SJCRH30 (cell line): Measurements from ENCODE around the gene LRRC8C. TPM values are rescaled to one million over a fixed set of nuclear protein-coding genes. Genes with fewer than 3 reads are reported as not detected.
"Not testable (repeated sequence)": the region's sequence is repeated elsewhere in the genome, so short reads cannot be mapped to it uniquely, and the experiment has no call there.

Source experiments
- DNase-seq, 2 experiments: peaks; one replicate each; pipeline ENCODE4 v3.0.0-alpha.2; 2015 to 2020
- H3K27ac ChIP-seq: fragments of 250-450 bp; sonication (Bioruptor Pico); 2 replicates; pipeline ENCODE4 v1.5.1; 2020; ENCODE audit warnings: mild to moderate bottlenecking, moderate library complexity
- H3K27me3 ChIP-seq: fragments of 250-450 bp; sonication (Bioruptor Pico); 2 replicates; pipeline ENCODE4 v1.5.1; 2020; ENCODE audit warnings: mild to moderate bottlenecking, moderate library complexity
- H3K36me3 ChIP-seq: fragments of 250-450 bp; sonication (Bioruptor Pico); 2 replicates; pipeline ENCODE4 v1.5.1; 2020; ENCODE audit warnings: mild to moderate bottlenecking, moderate library complexity
- H3K4me1 ChIP-seq: fragments of 250-450 bp; sonication (Bioruptor Pico); 2 replicates; pipeline ENCODE4 v1.5.1; 2020; ENCODE audit warnings: mild to moderate bottlenecking, moderate library complexity
- H3K4me3 ChIP-seq: fragments of 250-450 bp; sonication (Bioruptor Pico); 2 replicates; pipeline ENCODE4 v1.5.1; 2020; ENCODE audit warnings: mild to moderate bottlenecking, moderate library complexity
- H3K9me3 ChIP-seq: fragments of 250-450 bp; sonication (Bioruptor Pico); replicated peaks from 2 replicates; pipeline ENCODE4 v1.5.1; 2020; ENCODE audit warnings: mild to moderate bottlenecking, moderate library complexity
- total RNA-seq: library from RNA; depleted of rRNA; stranded (reverse); fragments of >200 nt; shearing (Covaris generic); gene quantifications from 2 replicates; pipeline ENCODE4 v1.2.3, GENCODE V29; 2014

LRRC8C gene
- total RNA-seq, 1 experiment from 2014 or later: 3.6 TPM

GRCh38 chr1:89692601-89693521 is 59.9 kb downstream of the LRRC8C start:
- H3K27ac ChIP-seq: no peak overlapping the region
- no peak for DNase-seq
- H3K9me3 ChIP-seq: no peaks in the 10 kb centered on the region
- H3K4me1 ChIP-seq: no peaks in the 10 kb centered on the region
- no peaks in the 10 kb centered on the region for H3K36me3 ChIP-seq
- no peak overlapping the region for H3K4me3 ChIP-seq
- H3K27me3 ChIP-seq: no peaks in the 10 kb centered on the region

- Histone ChIP-seq H3K4me3 (no peak overlapping the region), H3K4me1 (no peaks in the 10 kb centered on the region), H3K36me3 (no peaks in the 10 kb centered on the region), H3K27me3 (no peaks in the 10 kb centered on the region), H3K27ac (no peak overlapping the region), H3K9me3 (no peaks in the 10 kb centered on the region)
- no peak for DNase-seq
These were observed 62.9 kb downstream of the LRRC8C start for GRCh38 chr1:89695847-89696246.

- H3K4me3 ChIP-seq: no peak overlapping the region
- no peak overlapping the region for H3K27ac ChIP-seq
- H3K36me3 ChIP-seq: no peaks in the 10 kb centered on the region
- no peak for DNase-seq
- H3K9me3 ChIP-seq: no peaks in the 10 kb centered on the region
- no peaks in the 10 kb centered on the region for H3K4me1 ChIP-seq
- no peaks in the 10 kb centered on the region for H3K27me3 ChIP-seq
These were observed 64.5 kb downstream of the LRRC8C start for GRCh38 chr1:89697383-89697782.

GRCh38 chr1:89698020-89698560 is 65.2 kb downstream of the LRRC8C start:
- Histone ChIP-seq H3K36me3 (no peaks in the 10 kb centered on the region), H3K4me3 (no peak overlapping the region), H3K4me1 (no peaks in the 10 kb centered on the region), H3K27ac (no peak overlapping the region), H3K27me3 (no peaks in the 10 kb centered on the region), H3K9me3 (no peaks in the 10 kb centered on the region)
- DNase-seq: no peak

- no peaks in the 10 kb centered on the region for H3K9me3 ChIP-seq
- no peak overlapping the region for H3K27ac ChIP-seq
- no peaks in the 10 kb centered on the region for H3K27me3 ChIP-seq
- H3K4me1 ChIP-seq: no peaks in the 10 kb centered on the region
- no peaks in the 10 kb centered on the region for H3K36me3 ChIP-seq
- no peak for DNase-seq
- no peak overlapping the region for H3K4me3 ChIP-seq
These were observed 65.7 kb downstream of the LRRC8C start for GRCh38 chr1:89698624-89699023.

GRCh38 chr1:89699451-89699986 is 66.6 kb downstream of the LRRC8C start:
- no peak for DNase-seq
- no peaks in the 10 kb centered on the region for H3K36me3 ChIP-seq
- H3K9me3 ChIP-seq: no peaks in the 10 kb centered on the region
- H3K27me3 ChIP-seq: no peaks in the 10 kb centered on the region
- H3K4me1 ChIP-seq: no peaks in the 10 kb centered on the region
- H3K4me3 ChIP-seq: no peak overlapping the region
- H3K27ac ChIP-seq: no peak overlapping the region

GRCh38 chr1:89701746-89702241 is 68.9 kb downstream of the LRRC8C start:
- no peak overlapping the region for H3K4me3 ChIP-seq
- H3K9me3 ChIP-seq: no peaks in the 10 kb centered on the region
- DNase-seq: no peak
- no peaks in the 10 kb centered on the region for H3K27me3 ChIP-seq
- no peak overlapping the region for H3K27ac ChIP-seq
- no peaks in the 10 kb centered on the region for H3K4me1 ChIP-seq
- H3K36me3 ChIP-seq: no peaks in the 10 kb centered on the region

GRCh38 chr1:89702520-89703045 is 69.7 kb downstream of the LRRC8C start:
- no peaks in the 10 kb centered on the region for H3K27me3 ChIP-seq

GRCh38 chr1:89703469-89703868 is 70.5 kb downstream of the LRRC8C start:
- Histone ChIP-seq H3K36me3 (no peaks in the 10 kb centered on the region), H3K4me3 (no peak overlapping the region), H3K9me3 (no peaks in the 10 kb centered on the region), H3K27ac (no peak overlapping the region), H3K27me3 (no peaks in the 10 kb centered on the region), H3K4me1 (no peaks in the 10 kb centered on the region)
- no peak for DNase-seq

More at GRCh38 chr1:89702520-89703045, 69.7 kb downstream of the LRRC8C start:
- no peaks in the 10 kb centered on the region for H3K4me1 ChIP-seq
- no peak overlapping the region for H3K4me3 ChIP-seq
- no peaks in the 10 kb centered on the region for H3K36me3 ChIP-seq
- DNase-seq: no peak
- no peaks in the 10 kb centered on the region for H3K9me3 ChIP-seq
- no peak overlapping the region for H3K27ac ChIP-seq

- no peak for DNase-seq
- no peaks in the 10 kb centered on the region for H3K9me3 ChIP-seq
- H3K36me3 ChIP-seq: no peaks in the 10 kb centered on the region
- H3K4me1 ChIP-seq: no peaks in the 10 kb centered on the region
- H3K27me3 ChIP-seq: no peaks in the 10 kb centered on the region
- H3K27ac ChIP-seq: no peak overlapping the region
- no peak overlapping the region for H3K4me3 ChIP-seq
These were observed 71.1 kb downstream of the LRRC8C start for GRCh38 chr1:89704014-89704413.

GRCh38 chr1:89704885-89705284 is 72.0 kb downstream of the LRRC8C start:
- not testable (repeated sequence) for H3K4me1 ChIP-seq

GRCh38 chr1:89705901-89706699 is 73.2 kb downstream of the LRRC8C start:
- no peak overlapping the region for H3K27ac ChIP-seq
- H3K27me3 ChIP-seq: no peaks in the 10 kb centered on the region
- H3K36me3 ChIP-seq: no peaks in the 10 kb centered on the region
- no peak overlapping the region for H3K4me3 ChIP-seq
- H3K4me1 ChIP-seq: no peaks in the 10 kb centered on the region
- no peaks in the 10 kb centered on the region for H3K9me3 ChIP-seq
- no peak for DNase-seq

More at GRCh38 chr1:89704885-89705284, 72.0 kb downstream of the LRRC8C start:
- H3K27ac ChIP-seq, H3K36me3 ChIP-seq, H3K27me3 ChIP-seq, DNase-seq, H3K9me3 ChIP-seq, H3K4me3 ChIP-seq: not testable (repeated sequence)

GRCh38 chr1:89706700-89707012 is 73.7 kb downstream of the LRRC8C start:
- no peak overlapping the region for H3K4me3 ChIP-seq
- no peak for DNase-seq
- H3K36me3 ChIP-seq: no peaks in the 10 kb centered on the region

GRCh38 chr1:89708751-89709375 is 75.9 kb downstream of the LRRC8C start:
- Histone ChIP-seq H3K4me3 (no peak overlapping the region), H3K27ac (no peak overlapping the region), H3K36me3 (no peaks in the 10 kb centered on the region), H3K9me3 (no peaks in the 10 kb centered on the region), H3K4me1 (no peaks in the 10 kb centered on the region), H3K27me3 (no peaks in the 10 kb centered on the region)
- DNase-seq: no peak

More at GRCh38 chr1:89706700-89707012, 73.7 kb downstream of the LRRC8C start:
- no peaks in the 10 kb centered on the region for H3K9me3 ChIP-seq
- H3K4me1 ChIP-seq: no peaks in the 10 kb centered on the region
- no peak overlapping the region for H3K27ac ChIP-seq
- H3K27me3 ChIP-seq: no peaks in the 10 kb centered on the region
